OCI-LY1 (cell line): ENCODE data around the gene VAT1.

Experiments
- EZH2 ChIP-seq: fragments of 200-600 bp; sonication (generic), shearing (Covaris generic); IDR thresholded peaks from 2 replicates; pipeline ENCODE4 v1.8.0; 2017; ENCODE audit warnings: borderline replicate concordance, mixed run types, mild to moderate bottlenecking, antibody characterized with exemption, low read length, moderate library complexity, mixed read lengths
- TF ChIP-seq, protein P1 (sequence below): fragments of 200-600 bp; sonication (generic), shearing (Covaris generic); IDR thresholded peaks from 2 replicates; pipeline ENCODE4 v1.5.1; 2017; ENCODE audit warnings: mild to moderate bottlenecking, antibody characterized with exemption, low read length, moderate library complexity, mixed read lengths

GRCh38 chr17:42969001-42969581 lies 53.1 kb downstream of the VAT1 start:
- no peak for TF ChIP-seq EZH2
- TF ChIP-seq, protein P1, sequence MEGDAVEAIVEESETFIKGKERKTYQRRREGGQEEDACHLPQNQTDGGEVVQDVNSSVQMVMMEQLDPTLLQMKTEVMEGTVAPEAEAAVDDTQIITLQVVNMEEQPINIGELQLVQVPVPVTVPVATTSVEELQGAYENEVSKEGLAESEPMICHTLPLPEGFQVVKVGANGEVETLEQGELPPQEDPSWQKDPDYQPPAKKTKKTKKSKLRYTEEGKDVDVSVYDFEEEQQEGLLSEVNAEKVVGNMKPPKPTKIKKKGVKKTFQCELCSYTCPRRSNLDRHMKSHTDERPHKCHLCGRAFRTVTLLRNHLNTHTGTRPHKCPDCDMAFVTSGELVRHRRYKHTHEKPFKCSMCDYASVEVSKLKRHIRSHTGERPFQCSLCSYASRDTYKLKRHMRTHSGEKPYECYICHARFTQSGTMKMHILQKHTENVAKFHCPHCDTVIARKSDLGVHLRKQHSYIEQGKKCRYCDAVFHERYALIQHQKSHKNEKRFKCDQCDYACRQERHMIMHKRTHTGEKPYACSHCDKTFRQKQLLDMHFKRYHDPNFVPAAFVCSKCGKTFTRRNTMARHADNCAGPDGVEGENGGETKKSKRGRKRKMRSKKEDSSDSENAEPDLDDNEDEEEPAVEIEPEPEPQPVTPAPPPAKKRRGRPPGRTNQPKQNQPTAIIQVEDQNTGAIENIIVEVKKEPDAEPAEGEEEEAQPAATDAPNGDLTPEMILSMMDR: no peak
